ENCODE data around the gene RTN4.
"Not testable (repeated sequence)": the region's sequence is repeated elsewhere in the genome, so short reads cannot be mapped to it uniquely, and the experiment has no call there.

RTN4 gene

DNA sequence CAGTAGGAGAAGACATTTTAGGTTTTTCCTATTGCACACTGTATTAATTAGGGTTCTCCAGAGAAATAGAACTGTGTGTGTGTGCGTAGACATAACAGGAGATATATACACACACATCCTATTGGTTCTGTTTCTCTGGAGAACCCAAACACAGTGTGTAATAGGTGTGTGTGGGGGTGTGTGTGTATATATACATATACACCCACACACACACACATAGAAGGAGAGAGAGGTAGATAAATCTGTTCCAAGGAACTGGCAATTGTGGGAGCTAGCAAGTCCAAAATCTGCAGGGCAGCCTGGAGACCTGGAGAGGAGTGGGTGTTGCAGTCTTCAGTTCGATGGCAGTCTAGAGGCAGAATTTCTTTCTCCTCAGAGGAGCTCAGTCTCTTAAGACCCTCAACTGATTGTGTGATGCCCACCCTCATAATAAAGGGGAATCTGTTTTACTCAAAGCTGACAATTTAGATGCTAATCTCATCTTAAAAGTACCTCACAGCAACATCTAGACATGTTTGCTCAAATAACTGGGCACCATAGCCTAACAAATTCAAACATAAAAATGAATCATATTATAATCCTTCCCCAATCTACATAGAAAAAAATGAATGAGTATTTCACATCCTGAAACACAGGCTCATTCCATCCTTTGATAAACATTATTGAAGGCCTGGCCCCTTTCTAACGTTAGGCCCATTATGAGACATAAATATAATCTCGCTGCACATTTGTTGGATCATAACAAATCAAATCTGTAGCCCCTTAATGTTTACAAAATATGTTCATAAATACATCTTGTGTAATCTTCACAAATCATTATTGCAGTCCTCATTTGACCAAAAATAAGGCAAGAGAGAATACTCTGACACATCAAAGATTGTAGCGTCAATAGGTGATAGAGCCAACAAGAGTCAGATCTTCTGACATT, 35.1 kb upstream of the RTN4 start:
- no peak for TF ChIP-seq CTCF (IDR thresholded peaks at IDR 0.05; ENCODE audit: low read depth, low read length)
- no peak overlapping the region for H3K4me3 ChIP-seq (ENCODE audit: low read depth, low read length)

- H3K4me3 ChIP-seq (ENCODE audit: low read depth, low read length) = no peak overlapping the region
- no peak for TF ChIP-seq CTCF (IDR thresholded peaks at IDR 0.05; ENCODE audit: low read depth, low read length)
Observed at GRCh38 chr2:55084641-55085040, 34.4 kb upstream of the RTN4 start.

DNA sequence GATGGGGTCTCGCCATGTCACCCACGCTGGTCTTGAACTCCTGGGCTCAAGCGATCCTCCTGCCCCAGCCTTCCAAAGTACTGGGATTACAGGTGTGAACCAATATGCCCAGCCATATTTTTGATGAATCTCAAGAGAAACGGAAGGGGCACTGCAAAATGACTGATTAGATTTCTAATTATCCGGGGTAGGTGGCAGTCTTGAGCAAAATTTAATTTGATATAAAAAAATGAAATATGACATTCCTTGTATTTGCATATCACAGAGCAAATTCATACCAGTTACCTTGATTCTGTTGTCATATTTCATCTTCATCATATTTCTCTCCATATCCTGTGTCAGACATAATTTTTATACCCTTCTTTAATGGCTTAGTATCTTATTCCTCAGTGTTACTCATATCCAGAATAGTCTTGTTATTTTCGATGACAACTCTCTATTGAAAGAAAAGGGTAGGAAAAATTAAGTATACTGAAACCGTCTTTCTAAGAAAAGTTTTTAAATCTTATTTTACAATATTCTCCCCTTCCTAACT, 30.0 kb upstream of the RTN4 start:
- TF ChIP-seq CTCF (IDR thresholded peaks at IDR 0.05; ENCODE audit: low read depth, low read length) = no peak
- no peak overlapping the region for H3K4me3 ChIP-seq (ENCODE audit: low read depth, low read length)

- H3K4me3 ChIP-seq (ENCODE audit: low read depth, low read length) = no peak overlapping the region
Observed at GRCh38 chr2:55078956-55079355, 28.7 kb upstream of the RTN4 start.

GRCh38 chr2:55076721-55077120, 26.5 kb upstream of the RTN4 start:
- H3K4me3 ChIP-seq (ENCODE audit: low read depth, low read length) = no peak overlapping the region
- no peak for TF ChIP-seq CTCF (IDR thresholded peaks at IDR 0.05; ENCODE audit: low read depth, low read length)

More at GRCh38 chr2:55078956-55079355, 28.7 kb upstream of the RTN4 start:
- TF ChIP-seq CTCF (IDR thresholded peaks at IDR 0.05; ENCODE audit: low read depth, low read length) = no peak

DNA sequence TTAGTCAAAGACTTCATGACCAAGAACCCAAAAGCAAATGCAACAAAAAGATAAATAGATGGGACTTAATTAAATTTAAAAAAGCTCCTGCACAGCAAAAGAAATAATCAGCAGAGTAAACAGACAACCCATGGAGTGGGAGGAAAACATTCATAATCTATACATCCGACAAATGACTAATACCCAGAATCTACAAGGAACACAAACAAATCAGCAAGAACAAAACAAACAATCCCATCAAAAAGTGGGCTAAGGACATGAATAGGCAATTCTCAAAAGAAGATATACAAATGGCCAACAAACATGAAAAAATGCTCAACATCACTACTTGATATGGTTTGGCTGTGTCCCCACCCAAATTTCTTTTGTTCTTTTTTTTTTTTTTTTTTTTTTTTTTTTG, 25.8 kb upstream of the RTN4 start:
- H3K4me3 ChIP-seq (ENCODE audit: low read depth, low read length) = not testable (repeated sequence)

- TF ChIP-seq CTCF (IDR thresholded peaks at IDR 0.05; ENCODE audit: low read depth, low read length) = no peak
- H3K4me3 ChIP-seq (ENCODE audit: low read depth, low read length) = no peak overlapping the region
Observed at GRCh38 chr2:55073000-55073983, 23.0 kb upstream of the RTN4 start.

Measured in WI38 (cell line).